ENCODE measurements around the gene NPEPPS. TPM values are rescaled to one million over a fixed set of nuclear protein-coding genes. Genes with fewer than 3 reads are reported as not detected.

Gene NPEPPS
- total RNA-seq, 1 donor from 2014 or later = 121 TPM

DNA sequence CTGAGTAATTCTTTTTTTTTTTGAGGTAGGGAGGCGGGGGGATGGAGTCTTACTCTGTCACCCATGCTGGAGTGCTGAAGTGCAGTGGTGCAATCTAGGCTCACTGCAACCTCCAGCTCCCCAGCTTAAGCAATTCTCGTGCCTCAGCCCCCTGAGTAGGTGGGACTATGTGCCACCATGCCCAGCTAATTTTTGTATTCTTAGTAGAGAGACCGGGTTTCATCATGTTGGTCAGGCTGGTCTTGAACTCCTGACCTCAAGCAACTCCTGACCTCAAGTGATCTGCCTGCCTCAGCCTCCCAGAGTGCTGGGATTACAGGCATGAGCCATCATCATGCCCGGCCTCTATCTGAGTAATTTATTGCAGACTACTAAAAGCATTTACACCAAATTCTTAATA lies 138.2 kb downstream of the NPEPPS start:
- no peak overlapping the region for H2AFZ ChIP-seq (replicated peaks)
- peak overlapping the region; percentile 22 for H3K27ac ChIP-seq
- DNase-seq (ENCODE audit: low spot score) = no peak
- H3K4me2 ChIP-seq = no peak overlapping the region
- no peaks in the 10 kb centered on the region for H3K27me3 ChIP-seq
- Mint-ChIP-seq H3K36me3 (peaks cover 51% of the 10 kb centered on the region), H3K4me3 (no peak overlapping the region), H3K27me3 (ENCODE audit: insufficient read depth, low read depth) (no peaks in the 10 kb centered on the region), H3K4me1 (peaks cover 3% of the 10 kb centered on the region), H3K27ac (no peak overlapping the region), H3K9me3 (no peaks in the 10 kb centered on the region)
- H3K9me3 ChIP-seq (ENCODE audit: low read depth) = no peaks in the 10 kb centered on the region
- peaks cover 55% of the 10 kb centered on the region for H3K79me2 ChIP-seq (ENCODE audit: low read depth)
- peaks cover 78% of the 10 kb centered on the region for H3K36me3 ChIP-seq
- peaks cover 79% of the 10 kb centered on the region for H3F3A ChIP-seq (ENCODE audit: low read depth)
- no peak overlapping the region for H3K9ac ChIP-seq
- H3K4me1 ChIP-seq = peaks cover 13% of the 10 kb centered on the region
- no peak overlapping the region for H3K4me3 ChIP-seq
- TF ChIP-seq EZH2 (IDR thresholded peaks at IDR 0.05) (no peak), EZH2phosphoT487 (IDR thresholded peaks at IDR 0.05) (no peak)
- TF ChIP-seq, protein P1, sequence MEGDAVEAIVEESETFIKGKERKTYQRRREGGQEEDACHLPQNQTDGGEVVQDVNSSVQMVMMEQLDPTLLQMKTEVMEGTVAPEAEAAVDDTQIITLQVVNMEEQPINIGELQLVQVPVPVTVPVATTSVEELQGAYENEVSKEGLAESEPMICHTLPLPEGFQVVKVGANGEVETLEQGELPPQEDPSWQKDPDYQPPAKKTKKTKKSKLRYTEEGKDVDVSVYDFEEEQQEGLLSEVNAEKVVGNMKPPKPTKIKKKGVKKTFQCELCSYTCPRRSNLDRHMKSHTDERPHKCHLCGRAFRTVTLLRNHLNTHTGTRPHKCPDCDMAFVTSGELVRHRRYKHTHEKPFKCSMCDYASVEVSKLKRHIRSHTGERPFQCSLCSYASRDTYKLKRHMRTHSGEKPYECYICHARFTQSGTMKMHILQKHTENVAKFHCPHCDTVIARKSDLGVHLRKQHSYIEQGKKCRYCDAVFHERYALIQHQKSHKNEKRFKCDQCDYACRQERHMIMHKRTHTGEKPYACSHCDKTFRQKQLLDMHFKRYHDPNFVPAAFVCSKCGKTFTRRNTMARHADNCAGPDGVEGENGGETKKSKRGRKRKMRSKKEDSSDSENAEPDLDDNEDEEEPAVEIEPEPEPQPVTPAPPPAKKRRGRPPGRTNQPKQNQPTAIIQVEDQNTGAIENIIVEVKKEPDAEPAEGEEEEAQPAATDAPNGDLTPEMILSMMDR (IDR thresholded peaks at IDR 0.05) = no peak
- peaks cover 59% of the 10 kb centered on the region for H4K20me1 ChIP-seq (ENCODE audit: low read depth)

DNA sequence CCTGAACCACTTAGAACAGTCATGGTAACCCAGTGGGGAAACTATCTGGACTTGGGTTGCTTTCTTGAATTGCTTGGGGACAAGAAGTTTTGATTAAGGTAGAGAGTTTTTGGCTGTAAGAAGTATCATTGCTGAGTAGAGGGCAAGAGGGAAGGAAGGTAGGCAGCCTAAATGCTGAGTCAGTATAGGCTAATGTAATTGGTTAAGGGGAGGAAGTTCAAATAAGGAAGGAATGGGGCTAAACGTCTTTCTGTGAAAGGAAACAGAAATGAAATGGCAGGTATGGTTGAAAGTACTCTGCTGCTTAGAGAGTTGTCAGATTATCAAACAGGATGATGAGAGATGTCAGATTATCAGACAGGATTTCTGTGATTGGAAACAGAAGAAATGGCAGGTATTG lies 139.2 kb downstream of the NPEPPS start:
- Histone ChIP-seq H3K4me2 (no peak overlapping the region), H3K79me2 (ENCODE audit: low read depth) (peaks cover 47% of the 10 kb centered on the region), H3K4me3 (no peak overlapping the region), H3K27me3 (no peaks in the 10 kb centered on the region), H3K36me3 (peaks cover 76% of the 10 kb centered on the region), H4K20me1 (ENCODE audit: low read depth) (peaks cover 59% of the 10 kb centered on the region), H3K9me3 (ENCODE audit: low read depth) (no peaks in the 10 kb centered on the region), H3K9ac (no peak overlapping the region), H2AFZ (replicated peaks) (no peak overlapping the region), H3K4me1 (peaks cover 3% of the 10 kb centered on the region), H3K27ac (no peak overlapping the region), H3F3A (ENCODE audit: low read depth) (peaks cover 73% of the 10 kb centered on the region)
- H3K4me1 Mint-ChIP-seq = no peaks in the 10 kb centered on the region
- no peaks in the 10 kb centered on the region for H3K9me3 Mint-ChIP-seq
- no peaks in the 10 kb centered on the region for H3K27me3 Mint-ChIP-seq (ENCODE audit: insufficient read depth, low read depth)
- no peak for TF ChIP-seq EZH2 (IDR thresholded peaks at IDR 0.05)
- TF ChIP-seq EZH2phosphoT487 (IDR thresholded peaks at IDR 0.05) = no peak
- TF ChIP-seq, protein P1 (IDR thresholded peaks at IDR 0.05) = no peak
- H3K27ac Mint-ChIP-seq = no peak overlapping the region
- H3K36me3 Mint-ChIP-seq = peaks cover 58% of the 10 kb centered on the region
- no peak for DNase-seq (ENCODE audit: low spot score)
- H3K4me3 Mint-ChIP-seq = no peak overlapping the region

Small RNA genes within 50 kb of the gene (small RNA-seq; reads per million reads assigned to genes)
- gene RF00019 = not detected

Other genes starting within 250 kb of the NPEPPS start
- gene EFCAB13, start 207.2 kb upstream of the NPEPPS start, total RNA-seq (ENCODE audit: low replicate concordance) = 1.1 and 2.7 TPM in 2 replicates
- gene KPNB1, start 118.8 kb downstream of the NPEPPS start, total RNA-seq (ENCODE audit: low replicate concordance) = 454 and 543 TPM in 2 replicates
- gene TBKBP1, start 163.1 kb downstream of the NPEPPS start, total RNA-seq (ENCODE audit: low replicate concordance) = 3.0 and 21.6 TPM in 2 replicates
- gene TBX21, start 202.1 kb downstream of the NPEPPS start, total RNA-seq (ENCODE audit: low replicate concordance) = 0.12 TPM in 1 of 2 replicates, not detected in the other

Data from neural progenitor cell (in vitro differentiated cells).